GM19099 (cell line): Measurements from ENCODE around the gene FAM120B.

Experiments
- POLR2A ChIP-seq: IDR thresholded peaks from 3 replicates; pipeline ENCODE4 v1.6.1; 2011; ENCODE audit warnings: low read depth; ENCODE audit not compliant: insufficient read length; ENCODE audit errors: extremely low read depth

The FAM120B gene

GRCh38 chr6:170345662-170346061 lies 39.1 kb downstream of the FAM120B start:
- no peak for TF ChIP-seq POLR2A

GRCh38 chr6:170346649-170347048 lies 40.1 kb downstream of the FAM120B start:
- TF ChIP-seq POLR2A: no peak

GRCh38 chr6:170347091-170347490 lies 40.5 kb downstream of the FAM120B start:
- TF ChIP-seq POLR2A: no peak

GRCh38 chr6:170347975-170348374 lies 41.4 kb downstream of the FAM120B start:
- TF ChIP-seq POLR2A: no peak

- no peak for TF ChIP-seq POLR2A
Observed at GRCh38 chr6:170355661-170356060, 49.1 kb downstream of the FAM120B start.

GRCh38 chr6:170357812-170358211 lies 51.3 kb downstream of the FAM120B start:
- no peak for TF ChIP-seq POLR2A

GRCh38 chr6:170358496-170358895 lies 51.9 kb downstream of the FAM120B start:
- no peak for TF ChIP-seq POLR2A

- no peak for TF ChIP-seq POLR2A
Observed at GRCh38 chr6:170360476-170360875, 53.9 kb downstream of the FAM120B start.

GRCh38 chr6:170361335-170361734 lies 54.8 kb downstream of the FAM120B start:
- TF ChIP-seq POLR2A: no peak

- TF ChIP-seq POLR2A: no peak
Observed at GRCh38 chr6:170362121-170362520, 55.6 kb downstream of the FAM120B start.

- TF ChIP-seq POLR2A: no peak
Observed at GRCh38 chr6:170363255-170363654, 56.7 kb downstream of the FAM120B start.

GRCh38 chr6:170365121-170365520 lies 58.6 kb downstream of the FAM120B start:
- TF ChIP-seq POLR2A: no peak

GRCh38 chr6:170365593-170365992 lies 59.0 kb downstream of the FAM120B start:
- no peak for TF ChIP-seq POLR2A

- TF ChIP-seq POLR2A: no peak
Observed at GRCh38 chr6:170366248-170366960, 59.8 kb downstream of the FAM120B start.

- no peak for TF ChIP-seq POLR2A
Observed at GRCh38 chr6:170367241-170367640, 60.7 kb downstream of the FAM120B start.

GRCh38 chr6:170368544-170368943 lies 62.0 kb downstream of the FAM120B start:
- no peak for TF ChIP-seq POLR2A

GRCh38 chr6:170369403-170369802 lies 62.8 kb downstream of the FAM120B start:
- no peak for TF ChIP-seq POLR2A
